ENCODE results near the gene CSAG2.

CSAG2 gene

DNA sequence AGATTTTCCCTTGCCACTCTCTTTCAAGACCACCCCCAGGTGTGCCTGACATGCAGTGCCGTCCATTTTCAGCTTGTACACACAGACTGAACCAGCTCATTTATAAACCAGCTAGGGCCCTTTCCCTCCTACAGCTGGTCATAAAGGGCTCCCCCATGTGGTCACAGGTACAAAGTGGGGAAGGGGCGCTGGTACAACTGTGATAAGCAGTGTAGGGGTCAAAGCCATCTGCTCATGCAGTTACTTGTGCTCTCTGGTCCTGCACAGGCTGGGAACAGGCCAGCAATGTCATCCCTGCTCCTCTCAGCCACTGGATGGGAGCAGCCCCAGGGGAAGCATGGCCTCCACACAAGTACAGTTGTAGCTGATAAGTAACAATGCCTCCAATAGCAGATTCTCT is 50.8 kb downstream of the CSAG2 start:
- DNase-seq: no peak
